Activated T-helper 2 cell treated with anti-CD3 and anti-CD28 coated beads, Interferon-gamma antibody, Interleukin-2, Interleukin-4, amounts not matched to agents 10 μg/mL and 5 μg/mL and 100 μg/mL, durations not matched to agents 14 hours and 24 hours and 36 hours (primary cell): ENCODE data around the gene PTPRC. TPM values are rescaled to one million over a fixed set of nuclear protein-coding genes. Genes with fewer than 3 reads are reported as not detected.

ENCODE experiments used
- DNase-seq: peaks from one replicate; pipeline ENCODE4 v3.0.0; 2021; ENCODE audit warnings: low spot score
- H3K27ac Mint-ChIP-seq: one replicate; pipeline ENCODE4 v1.8.0; 2021; ENCODE audit warnings: mixed read lengths
- H3K27me3 Mint-ChIP-seq: one replicate; pipeline ENCODE4 v1.8.0; 2021; ENCODE audit warnings: low read depth, mixed read lengths
- H3K36me3 Mint-ChIP-seq: one replicate; pipeline ENCODE4 v1.8.0; 2021; ENCODE audit warnings: low read depth, mixed read lengths
- H3K4me1 Mint-ChIP-seq: one replicate; pipeline ENCODE4 v1.8.0; 2021; ENCODE audit warnings: low read depth, mixed read lengths
- H3K4me3 Mint-ChIP-seq: one replicate; pipeline ENCODE4 v1.8.0; 2021; ENCODE audit warnings: low read depth, mild to moderate bottlenecking, moderate library complexity, mixed read lengths
- H3K9me3 Mint-ChIP-seq: one replicate; pipeline ENCODE4 v1.8.0; 2021; ENCODE audit warnings: mixed read lengths
- intact Hi-C: fragments of 100-400 bp; cut with micrococcal nuclease; formaldehyde crosslinking; loops from one replicate; pipeline ENCODE4 v1.15.1; 2023
- total RNA-seq: library from RNA; stranded (reverse); gene quantifications from 2 replicates; pipeline ENCODE4 v1.2.3, GENCODE V29; 2022

The PTPRC gene
- total RNA-seq, 1 donor from 2014 or later: 321 TPM

- peak; percentile 84 for DNase-seq
- intact Hi-C loops: loop anchor here (1.0 to 10.0 kb wide), 13 partner anchors 13 to 767 kb away; partner anchors contain the start of genes LHX9 and NEK7
- Mint-ChIP-seq H3K27ac (peak overlapping the region; percentile 96), H3K4me3 (peak overlapping the region; percentile 78), H3K36me3 (peaks cover 43% of the 10 kb centered on the region), H3K27me3 (no peaks in the 10 kb centered on the region), H3K9me3 (no peaks in the 10 kb centered on the region), H3K4me1 (peaks cover 77% of the 10 kb centered on the region)
Measured at GRCh38 chr1:198681831-198682759, 43.3 kb downstream of the PTPRC start.

GRCh38 chr1:198682850-198683249, 44.0 kb downstream of the PTPRC start:
- peak overlapping the region; percentile 96 for H3K27ac Mint-ChIP-seq
- no peaks in the 10 kb centered on the region for H3K9me3 Mint-ChIP-seq
- H3K4me1 Mint-ChIP-seq: peaks cover 73% of the 10 kb centered on the region
- H3K36me3 Mint-ChIP-seq: peaks cover 38% of the 10 kb centered on the region
- no peaks in the 10 kb centered on the region for H3K27me3 Mint-ChIP-seq
- peak overlapping the region; percentile 78 for H3K4me3 Mint-ChIP-seq
- no peak for DNase-seq
- intact Hi-C loops: loop anchor here (1.0 to 10.0 kb wide), 11 partner anchors 31 to 768 kb away; partner anchors contain the start of genes LHX9 and NEK7

GRCh38 chr1:198683449-198683848, 44.6 kb downstream of the PTPRC start:
- peak overlapping the region; percentile 96 for H3K27ac Mint-ChIP-seq
- H3K27me3 Mint-ChIP-seq: no peaks in the 10 kb centered on the region
- intact Hi-C loops: loop anchor here (1.0 to 10.0 kb wide), 8 partner anchors 31 to 769 kb away; partner anchors contain the start of genes LHX9 and NEK7
- H3K4me1 Mint-ChIP-seq: peaks cover 70% of the 10 kb centered on the region
- H3K4me3 Mint-ChIP-seq: peak overlapping the region; percentile 78
- DNase-seq: no peak
- peaks cover 32% of the 10 kb centered on the region for H3K36me3 Mint-ChIP-seq
- no peaks in the 10 kb centered on the region for H3K9me3 Mint-ChIP-seq

- Mint-ChIP-seq H3K27me3 (no peaks in the 10 kb centered on the region), H3K4me1 (peaks cover 72% of the 10 kb centered on the region), H3K36me3 (peaks cover 36% of the 10 kb centered on the region), H3K4me3 (peak overlapping the region; percentile 55), H3K9me3 (no peaks in the 10 kb centered on the region), H3K27ac (peak overlapping the region; percentile 60)
- DNase-seq: no peak
- intact Hi-C loops: loop anchor here (5.0 to 10.0 kb wide), 3 partner anchors 219 to 771 kb away; partner anchors contain the start of gene LHX9
Measured at GRCh38 chr1:198686069-198686728, 47.4 kb downstream of the PTPRC start.

GRCh38 chr1:198687429-198687828, 48.6 kb downstream of the PTPRC start:
- H3K27ac Mint-ChIP-seq: no peak overlapping the region
- peaks cover 42% of the 10 kb centered on the region for H3K36me3 Mint-ChIP-seq
- peaks cover 72% of the 10 kb centered on the region for H3K4me1 Mint-ChIP-seq
- H3K27me3 Mint-ChIP-seq: no peaks in the 10 kb centered on the region
- no peak for DNase-seq
- intact Hi-C loops: loop anchor here (5.0 to 10.0 kb wide), 3 partner anchors 220 to 773 kb away; partner anchors contain the start of gene LHX9
- no peak overlapping the region for H3K4me3 Mint-ChIP-seq
- H3K9me3 Mint-ChIP-seq: no peaks in the 10 kb centered on the region

- no peak for DNase-seq
- H3K27me3 Mint-ChIP-seq: no peaks in the 10 kb centered on the region
- H3K9me3 Mint-ChIP-seq: no peaks in the 10 kb centered on the region
- peaks cover 57% of the 10 kb centered on the region for H3K36me3 Mint-ChIP-seq
- intact Hi-C loops: no loop called here
- no peak overlapping the region for H3K4me3 Mint-ChIP-seq
- peak overlapping the region; percentile 37 for H3K27ac Mint-ChIP-seq
- H3K4me1 Mint-ChIP-seq: peaks cover 63% of the 10 kb centered on the region
Measured at GRCh38 chr1:198691063-198691462, 52.2 kb downstream of the PTPRC start.

- Mint-ChIP-seq H3K27me3 (no peaks in the 10 kb centered on the region), H3K27ac (peak overlapping the region; percentile 14), H3K9me3 (no peaks in the 10 kb centered on the region), H3K4me3 (no peak overlapping the region), H3K4me1 (peaks cover 69% of the 10 kb centered on the region), H3K36me3 (peaks cover 74% of the 10 kb centered on the region)
- intact Hi-C loops: no loop called here
- no peak for DNase-seq
Measured at GRCh38 chr1:198693321-198693720, 54.5 kb downstream of the PTPRC start.

GRCh38 chr1:198694542-198694941, 55.7 kb downstream of the PTPRC start:
- Mint-ChIP-seq H3K27me3 (no peaks in the 10 kb centered on the region), H3K36me3 (peaks cover 77% of the 10 kb centered on the region), H3K4me1 (peaks cover 65% of the 10 kb centered on the region), H3K9me3 (no peaks in the 10 kb centered on the region), H3K27ac (peak overlapping the region; percentile 21), H3K4me3 (no peak overlapping the region)
- no peak for DNase-seq
- intact Hi-C loops: no loop called here

GRCh38 chr1:198696211-198696610, 57.4 kb downstream of the PTPRC start:
- Mint-ChIP-seq H3K27ac (peak overlapping the region; percentile 14), H3K27me3 (no peaks in the 10 kb centered on the region), H3K4me1 (peaks cover 67% of the 10 kb centered on the region), H3K4me3 (no peak overlapping the region), H3K9me3 (no peaks in the 10 kb centered on the region), H3K36me3 (peaks cover 79% of the 10 kb centered on the region)
- intact Hi-C loops: no loop called here
- no peak for DNase-seq

GRCh38 chr1:198699167-198700015, 60.6 kb downstream of the PTPRC start:
- no peaks in the 10 kb centered on the region for H3K27me3 Mint-ChIP-seq
- H3K4me1 Mint-ChIP-seq: peaks cover 61% of the 10 kb centered on the region
- intact Hi-C loops: no loop called here
- DNase-seq: peak; percentile 49
- peak overlapping the region; percentile 47 for H3K27ac Mint-ChIP-seq
- H3K4me3 Mint-ChIP-seq: no peak overlapping the region
- no peaks in the 10 kb centered on the region for H3K9me3 Mint-ChIP-seq
- H3K36me3 Mint-ChIP-seq: peaks cover 81% of the 10 kb centered on the region

- Mint-ChIP-seq H3K27me3 (no peaks in the 10 kb centered on the region), H3K4me1 (peaks cover 60% of the 10 kb centered on the region), H3K27ac (peak overlapping the region; percentile 71), H3K36me3 (peaks cover 81% of the 10 kb centered on the region), H3K4me3 (no peak overlapping the region), H3K9me3 (no peaks in the 10 kb centered on the region)
- intact Hi-C loops: no loop called here
- no peak for DNase-seq
Measured at GRCh38 chr1:198700016-198700392, 61.2 kb downstream of the PTPRC start.

GRCh38 chr1:198700396-198700795, 61.6 kb downstream of the PTPRC start:
- H3K4me3 Mint-ChIP-seq: no peak overlapping the region
- H3K4me1 Mint-ChIP-seq: peaks cover 62% of the 10 kb centered on the region
- peaks cover 82% of the 10 kb centered on the region for H3K36me3 Mint-ChIP-seq
- intact Hi-C loops: no loop called here
- H3K27ac Mint-ChIP-seq: peak overlapping the region; percentile 71
- no peaks in the 10 kb centered on the region for H3K9me3 Mint-ChIP-seq
- DNase-seq: no peak
- no peaks in the 10 kb centered on the region for H3K27me3 Mint-ChIP-seq
